Measurements from ENCODE around the gene TMEM87B. TPM values are rescaled to one million over a fixed set of nuclear protein-coding genes. Genes with fewer than 3 reads are reported as not detected.

Gene TMEM87B
- total and polyA plus RNA-seq, 10 of the 15 experiments (the other 5 are each of a cell fraction or from before 2014, with no cell fraction given): 5.7 to 20.6 (median 12.3) TPM

DNA sequence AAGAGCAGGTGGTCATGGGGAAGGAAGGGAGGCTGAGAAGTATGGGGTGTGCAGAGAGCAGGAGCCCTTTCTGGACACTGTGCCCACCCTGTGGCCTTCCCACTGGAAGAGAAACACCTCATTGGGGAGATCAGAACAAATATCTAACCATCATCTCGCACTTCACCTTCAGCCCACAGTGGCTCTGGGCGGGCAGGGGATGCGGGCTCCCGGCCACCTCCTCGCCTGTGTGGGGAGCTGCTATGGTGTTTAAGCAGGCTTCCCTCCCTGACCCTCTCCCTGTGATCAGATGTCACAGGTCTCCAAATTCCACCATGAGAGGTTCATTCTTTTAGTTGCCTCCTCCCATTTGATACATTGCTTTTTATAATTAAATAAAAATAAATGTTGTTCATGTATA lies 88.1 kb downstream of the TMEM87B start:
- ATAC-seq: no peak
- H3K4me2 ChIP-seq (ENCODE audit: control insufficient read depth, insufficient read depth): no peak overlapping the region

DNA sequence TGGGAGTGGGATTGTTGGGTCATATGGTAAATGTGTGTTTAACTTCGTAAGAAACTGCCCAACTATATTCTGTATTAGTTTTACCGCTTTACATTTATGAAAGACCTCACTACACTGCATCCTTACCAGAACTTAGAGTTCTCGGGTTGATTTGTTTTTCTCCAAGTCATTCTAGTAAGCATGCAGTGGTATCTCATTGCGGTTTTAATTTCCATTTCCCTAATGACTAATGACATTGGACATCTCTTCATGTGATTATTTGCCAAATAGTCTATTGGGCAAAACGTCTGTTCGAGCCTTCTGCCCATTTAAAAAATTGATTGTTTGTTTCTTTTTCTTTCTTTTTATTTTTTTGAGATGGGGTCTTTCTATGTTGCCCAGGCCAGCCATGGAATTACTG lies 89.9 kb downstream of the TMEM87B start:
- no peak for FAIRE-seq
- intact Hi-C loops (cut with micrococcal nuclease; ENCODE audit: unreplicated experiment) (no loop called here), in situ Hi-C loops (cut with MboI) (no loop called here)
- no peak for TF ChIP-seq TBL1XR1 (IDR thresholded peaks at IDR 0.05; ENCODE audit: low read depth, low read length)
- no peak for TF ChIP-seq USF1 (IDR thresholded peaks at IDR 0.05; ENCODE audit: borderline replicate concordance, extremely low read length, insufficient read depth, low read depth, low read length)
- TF ChIP-seq PAX5 (IDR thresholded peaks at IDR 0.05; ENCODE audit: borderline replicate concordance, low read depth, low read length): no peak
- no peak for TF ChIP-seq MEF2A (IDR thresholded peaks at IDR 0.05; ENCODE audit: insufficient read depth, low read depth, low read length)
- no peak for TF ChIP-seq MAX (IDR thresholded peaks at IDR 0.05; ENCODE audit: low read depth, low read length)
- TF ChIP-seq ETV6 (conservative IDR thresholded peaks at IDR 0.05 in 1 of 2, IDR thresholded peaks at IDR 0.05 in 1 of 2; ENCODE audit: borderline replicate concordance in 1 of 2, low read depth in 1 of 2): no peak
- TF ChIP-seq JUNB (IDR thresholded peaks at IDR 0.05): no peak
- TF ChIP-seq IRF5 (IDR thresholded peaks at IDR 0.05; ENCODE audit: borderline replicate concordance): no peak
- no peak for TF ChIP-seq POU2F2 (IDR thresholded peaks at IDR 0.05; ENCODE audit: borderline replicate concordance, low read depth, low read length)
- TF ChIP-seq GATAD2B (conservative IDR thresholded peaks at IDR 0.05; ENCODE audit: low read depth): no peak
- TF ChIP-seq KDM1A (IDR thresholded peaks at IDR 0.05; ENCODE audit: borderline replicate concordance): no peak
- no peak for TF ChIP-seq E4F1 (IDR thresholded peaks at IDR 0.05; ENCODE audit: borderline replicate concordance, partially characterized antibody)

More for the DNA sequence above, 88.1 kb downstream of the TMEM87B start:
- Histone ChIP-seq H3K4me3 (no peak overlapping the region), H3K4me1 (ENCODE audit: control insufficient read depth, insufficient read depth, low read length) (no peaks in the 10 kb centered on the region), H3K9me3 (replicated peaks; ENCODE audit: control insufficient read depth, insufficient read depth, low read length) (no peaks in the 10 kb centered on the region), H3K79me2 (ENCODE audit: control insufficient read depth, insufficient read depth, low read length) (no peaks in the 10 kb centered on the region), H4K20me1 (ENCODE audit: control insufficient read depth, insufficient read depth) (no peaks in the 10 kb centered on the region), H3K27me3 (replicated peaks in 1 of 2; ENCODE audit: control insufficient read depth in 2 of 2, insufficient read depth in 2 of 2, low read length in 1 of 2) (peaks cover 0 to under 1% of the 10 kb centered on the region in 2 experiments; a peak in 1 of 4 replicates), H3K27ac (ENCODE audit: control insufficient read depth, insufficient read depth) (no peak overlapping the region), H2AFZ (ENCODE audit: control insufficient read depth, low read depth, low read length) (no peak overlapping the region), H3K36me3 (ENCODE audit: control insufficient read depth in 2 of 2, insufficient read depth in 2 of 2, low read length in 1 of 2) (no peaks in the 10 kb centered on the region), H3K9ac (ENCODE audit: control insufficient read depth, insufficient read depth, low read length) (no peak overlapping the region)
- in situ Hi-C loops (cut with MboI): no loop called here
- ChIA-PET SMC1A (ENCODE audit: uncharacterized antibody, unreplicated experiment) (no interaction called here), POLR2A (no interaction called here), CTCF (no interaction called here), RAD21 (ENCODE audit: unreplicated experiment) (no interaction called here)
- TF ChIP-seq BMI1 (IDR thresholded peaks at IDR 0.05; ENCODE audit: borderline replicate concordance) (no peak), SMARCA5 (IDR thresholded peaks at IDR 0.05) (no peak), CEBPB (IDR thresholded peaks at IDR 0.05; ENCODE audit: borderline replicate concordance in 1 of 2, low read depth in 2 of 2, low read length in 2 of 2) (no peak)
- no peak for FAIRE-seq
- no TSS peak for BruUV-seq (replicated peaks)
- 83% methylated on average over 5 of the region's 5 CpGs for WGBS (ENCODE audit: insufficient coverage, insufficient replicate concordance, low lambda C conversion rate, missing lambda C conversion rate)
- intact Hi-C loops (cut with micrococcal nuclease; ENCODE audit: unreplicated experiment): no loop called here
- DNase-seq (ENCODE audit: low read depth, low spot score): no peak

More for the DNA sequence above, 89.9 kb downstream of the TMEM87B start:
- POLR2A ChIA-PET: no interaction called here
- BruUV-seq (replicated peaks): no TSS peak
- H3K36me3 ChIP-seq (ENCODE audit: control insufficient read depth in 2 of 2, insufficient read depth in 2 of 2, low read length in 1 of 2): no peaks in the 10 kb centered on the region
- SMC1A ChIA-PET (ENCODE audit: uncharacterized antibody, unreplicated experiment): no interaction called here
- ATAC-seq (no peak), DNase-seq (ENCODE audit: low read depth, low spot score) (no peak)
- H2AFZ ChIP-seq (ENCODE audit: control insufficient read depth, low read depth, low read length): no peak overlapping the region
- no peaks in the 10 kb centered on the region for H3K79me2 ChIP-seq (ENCODE audit: control insufficient read depth, insufficient read depth, low read length)
- no peak overlapping the region for H3K4me3 ChIP-seq
- no peak overlapping the region for H3K9ac ChIP-seq (ENCODE audit: control insufficient read depth, insufficient read depth, low read length)
- no peaks in the 10 kb centered on the region for H4K20me1 ChIP-seq (ENCODE audit: control insufficient read depth, insufficient read depth)
- H3K27ac ChIP-seq (ENCODE audit: control insufficient read depth, insufficient read depth): no peak overlapping the region
- no peak overlapping the region for H3K4me2 ChIP-seq (ENCODE audit: control insufficient read depth, insufficient read depth)
- no peaks in the 10 kb centered on the region; a peak in 1 of 4 replicates for H3K27me3 ChIP-seq (replicated peaks in 1 of 2; ENCODE audit: control insufficient read depth in 2 of 2, insufficient read depth in 2 of 2, low read length in 1 of 2)
- CTCF ChIA-PET: no interaction called here
- RAD21 ChIA-PET (ENCODE audit: unreplicated experiment): no interaction called here
- H3K9me3 ChIP-seq (replicated peaks; ENCODE audit: control insufficient read depth, insufficient read depth, low read length): no peaks in the 10 kb centered on the region
- no peaks in the 10 kb centered on the region for H3K4me1 ChIP-seq (ENCODE audit: control insufficient read depth, insufficient read depth, low read length)
- 89% methylated on average over 6 of the region's 6 CpGs for WGBS (ENCODE audit: insufficient coverage, insufficient replicate concordance, low lambda C conversion rate, missing lambda C conversion rate)
